ENCODE results near the gene RAPH1. TPM values are rescaled to one million over a fixed set of nuclear protein-coding genes. Genes with fewer than 3 reads are reported as not detected.

The RAPH1 gene
- total RNA-seq, 4 donors from 2014 or later, result 22.5 to 83.0 (median 44.2) TPM

- TF ChIP-seq CTCF (IDR thresholded peaks at IDR 0.05; ENCODE audit: low read depth), result no peak
Measured at GRCh38 chr2:203431391-203432185, 103.5 kb downstream of the RAPH1 start.

DNA sequence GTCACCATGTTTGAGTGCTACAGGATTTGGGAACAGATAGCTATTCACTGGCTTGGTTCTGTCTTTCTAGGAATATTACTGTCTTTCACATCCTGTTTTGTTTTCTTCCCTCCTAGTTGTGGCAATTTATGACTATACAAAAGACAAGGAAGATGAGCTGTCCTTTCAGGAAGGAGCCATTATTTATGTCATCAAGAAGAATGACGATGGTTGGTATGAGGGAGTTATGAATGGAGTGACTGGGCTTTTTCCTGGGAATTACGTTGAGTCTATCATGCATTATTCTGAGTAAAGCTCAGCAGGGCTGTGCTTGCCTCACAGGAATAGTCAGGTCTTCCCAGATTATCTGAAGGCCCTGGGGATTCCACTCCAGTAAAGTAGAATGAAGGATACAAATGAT lies 108.0 kb downstream of the RAPH1 start:
- TF ChIP-seq CTCF (IDR thresholded peaks at IDR 0.05; ENCODE audit: low read depth), result no peak

- no peak for TF ChIP-seq CTCF (IDR thresholded peaks at IDR 0.05; ENCODE audit: low read depth)
Measured at GRCh38 chr2:203418271-203418670, 116.8 kb downstream of the RAPH1 start.

DNA sequence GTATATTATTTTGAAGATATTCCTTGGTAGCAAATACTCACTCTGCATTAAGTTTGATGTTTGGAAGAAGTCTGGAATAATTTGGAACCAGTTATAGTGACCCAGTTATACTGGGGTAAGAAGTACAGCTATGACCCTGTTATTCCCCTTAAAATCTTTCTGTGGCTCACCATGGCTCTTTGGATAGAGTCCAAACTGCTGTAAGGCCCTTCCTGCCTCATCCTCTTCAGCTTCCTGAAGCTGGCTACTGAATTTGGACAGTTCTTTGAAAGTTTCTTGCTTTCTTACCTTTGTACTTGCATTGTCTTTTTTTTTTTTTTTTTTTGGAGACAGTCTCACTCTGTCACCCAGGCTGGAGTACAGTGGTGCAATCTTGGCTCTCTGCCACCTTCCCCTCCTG lies 121.3 kb downstream of the RAPH1 start:
- TF ChIP-seq CTCF (IDR thresholded peaks at IDR 0.05; ENCODE audit: low read depth), result no peak

- no peak for TF ChIP-seq CTCF (IDR thresholded peaks at IDR 0.05; ENCODE audit: low read depth)
Measured at GRCh38 chr2:203412546-203413331, 122.4 kb downstream of the RAPH1 start.

DNA sequence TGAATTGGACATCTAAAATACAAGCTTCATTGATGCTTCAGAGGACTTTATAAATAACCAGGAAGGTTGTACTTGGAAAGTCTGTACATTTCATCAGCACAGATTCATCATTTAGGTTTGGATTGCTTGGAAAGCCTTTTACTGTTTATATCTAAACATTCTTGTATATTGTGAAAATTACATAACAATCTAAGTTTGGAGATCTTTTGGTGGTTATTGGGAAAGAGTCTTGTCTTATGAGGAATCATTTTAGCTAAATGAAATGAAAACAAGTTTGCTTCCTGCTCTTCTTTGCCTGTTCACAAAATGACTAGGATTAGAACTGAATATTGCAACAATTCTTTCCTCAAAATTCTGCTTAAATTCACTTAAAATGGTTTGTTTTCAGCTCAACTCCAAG lies 127.6 kb downstream of the RAPH1 start:
- TF ChIP-seq CTCF (IDR thresholded peaks at IDR 0.05; ENCODE audit: low read depth), result no peak

DNA sequence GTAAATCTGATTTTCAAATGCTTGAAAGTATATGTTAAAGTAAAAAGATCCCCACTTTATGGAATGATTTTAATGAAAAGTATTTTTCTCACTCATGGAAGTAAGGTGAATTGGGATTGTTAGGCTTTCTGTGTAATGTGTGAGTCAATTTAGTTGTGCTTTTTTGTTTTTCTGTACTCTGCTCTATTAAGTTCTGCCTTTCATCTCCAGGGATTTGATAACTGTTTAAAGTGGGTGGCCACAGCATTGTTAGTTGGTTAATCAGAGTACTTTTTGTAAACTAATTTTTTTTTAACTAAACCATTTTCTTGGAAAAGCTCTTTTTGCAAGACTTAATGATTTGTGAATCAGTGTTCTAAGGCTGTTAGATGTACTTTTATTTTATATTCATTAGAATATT lies 130.1 kb downstream of the RAPH1 start:
- TF ChIP-seq CTCF (IDR thresholded peaks at IDR 0.05; ENCODE audit: low read depth), result no peak
